ENCODE measurements around the gene GARIN3.

- TF ChIP-seq CTCF (conservative IDR thresholded peaks at IDR 0.05 in 1 of 2, IDR thresholded peaks at IDR 0.05 in 1 of 2; ENCODE audit: extremely low read depth in 1 of 2, insufficient read depth in 1 of 2, low read depth in 1 of 2, low read length in 2 of 2) (no peak), EZH2 (IDR thresholded peaks at IDR 0.05; ENCODE audit: borderline replicate concordance, low read length) (no peak)
These were observed 1.5 kb downstream of the GARIN3 start for GRCh38 chr5:157164521-157164920.

All from mammary epithelial cell (primary cell).